Thoracic aorta (tissue), 2 donors: ENCODE results near the gene POLR1H. TPM values are rescaled to one million over a fixed set of nuclear protein-coding genes. Genes with fewer than 3 reads are reported as not detected.

Experiments used
- ATAC-seq: fragments of 150-250 bp; one replicate; pipeline ENCODE4 v1.8.0; 2017; ENCODE audit warnings: low read depth; ENCODE audit not compliant: insufficient number of reproducible peaks, low FRiP score
- DNase-seq: peaks from one replicate; pipeline ENCODE4 v3.0.0-alpha.2; 2020; ENCODE audit warnings: low spot score
- H3K27ac ChIP-seq, 2 donors: fragments of 200-600 bp; sonication (generic); 1 replicate in 1 of 2; 2 replicates in 1 of 2; pipeline ENCODE4 v1.5.1; 2016; ENCODE audit warnings: mild to moderate bottlenecking in 2 of 2, moderate library complexity in 2 of 2
- H3K27me3 ChIP-seq: fragments of 200-600 bp; sonication (generic); replicated peaks from 2 replicates; pipeline ENCODE4 v1.6.0; 2016; ENCODE audit warnings: mild to moderate bottlenecking; ENCODE audit not compliant: insufficient read depth
- H3K36me3 ChIP-seq: fragments of 200-600 bp; sonication (generic); one replicate; pipeline ENCODE4 v1.5.1; 2016
- H3K4me1 ChIP-seq, 2 donors: fragments of 200-600 bp; sonication (generic); 1 replicate in 1 of 2; 2 replicates in 1 of 2; pipeline versions ENCODE4 v1.5.1 to v1.6.0; 2016; ENCODE audit warnings: low read depth in 2 of 2, mild to moderate bottlenecking in 1 of 2; ENCODE audit not compliant: control insufficient read depth in 1 of 2
- H3K4me3 ChIP-seq: fragments of 200-600 bp; sonication (generic); 2 replicates; pipeline ENCODE4 v1.5.1; 2016; ENCODE audit warnings: mild to moderate bottlenecking
- H3K9me3 ChIP-seq: fragments of 200-600 bp; sonication (generic); 2 replicates; pipeline ENCODE4 v1.5.1; 2016
- total RNA-seq, 2 donors: library from RNA; depleted of rRNA; stranded (reverse); fragments of >200 nt; gene quantifications; one replicate each; pipeline versions ENCODE4 v1.1.0 to v1.2.3, GENCODE V29; 2016
- TF ChIP-seq, protein P1 (sequence below): fragments of 200-600 bp; sonication (generic); IDR thresholded peaks from one replicate; pipeline ENCODE4 v1.5.1; 2019; ENCODE audit warnings: antibody characterized with exemption

POLR1H gene
- total RNA-seq, 2 donors from 2014 or later, result 11.2 to 19.1 TPM

GRCh38 chr6:30061858-30062458, 893 bp downstream of the POLR1H start:
- ATAC-seq (no peak), DNase-seq (no peak)
- no peaks in the 10 kb centered on the region for H3K9me3 ChIP-seq
- H3K27me3 ChIP-seq, result no peaks in the 10 kb centered on the region
- H3K4me1 ChIP-seq, result peaks cover 8 to 32% of the 10 kb centered on the region in 2 donors
- TF ChIP-seq, protein P1, sequence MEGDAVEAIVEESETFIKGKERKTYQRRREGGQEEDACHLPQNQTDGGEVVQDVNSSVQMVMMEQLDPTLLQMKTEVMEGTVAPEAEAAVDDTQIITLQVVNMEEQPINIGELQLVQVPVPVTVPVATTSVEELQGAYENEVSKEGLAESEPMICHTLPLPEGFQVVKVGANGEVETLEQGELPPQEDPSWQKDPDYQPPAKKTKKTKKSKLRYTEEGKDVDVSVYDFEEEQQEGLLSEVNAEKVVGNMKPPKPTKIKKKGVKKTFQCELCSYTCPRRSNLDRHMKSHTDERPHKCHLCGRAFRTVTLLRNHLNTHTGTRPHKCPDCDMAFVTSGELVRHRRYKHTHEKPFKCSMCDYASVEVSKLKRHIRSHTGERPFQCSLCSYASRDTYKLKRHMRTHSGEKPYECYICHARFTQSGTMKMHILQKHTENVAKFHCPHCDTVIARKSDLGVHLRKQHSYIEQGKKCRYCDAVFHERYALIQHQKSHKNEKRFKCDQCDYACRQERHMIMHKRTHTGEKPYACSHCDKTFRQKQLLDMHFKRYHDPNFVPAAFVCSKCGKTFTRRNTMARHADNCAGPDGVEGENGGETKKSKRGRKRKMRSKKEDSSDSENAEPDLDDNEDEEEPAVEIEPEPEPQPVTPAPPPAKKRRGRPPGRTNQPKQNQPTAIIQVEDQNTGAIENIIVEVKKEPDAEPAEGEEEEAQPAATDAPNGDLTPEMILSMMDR, result no peak
- peak overlapping the region; percentile 86 to 96 for H3K27ac ChIP-seq
- peak overlapping the region; percentile 97 for H3K4me3 ChIP-seq
- H3K36me3 ChIP-seq, result no peaks in the 10 kb centered on the region

DNA sequence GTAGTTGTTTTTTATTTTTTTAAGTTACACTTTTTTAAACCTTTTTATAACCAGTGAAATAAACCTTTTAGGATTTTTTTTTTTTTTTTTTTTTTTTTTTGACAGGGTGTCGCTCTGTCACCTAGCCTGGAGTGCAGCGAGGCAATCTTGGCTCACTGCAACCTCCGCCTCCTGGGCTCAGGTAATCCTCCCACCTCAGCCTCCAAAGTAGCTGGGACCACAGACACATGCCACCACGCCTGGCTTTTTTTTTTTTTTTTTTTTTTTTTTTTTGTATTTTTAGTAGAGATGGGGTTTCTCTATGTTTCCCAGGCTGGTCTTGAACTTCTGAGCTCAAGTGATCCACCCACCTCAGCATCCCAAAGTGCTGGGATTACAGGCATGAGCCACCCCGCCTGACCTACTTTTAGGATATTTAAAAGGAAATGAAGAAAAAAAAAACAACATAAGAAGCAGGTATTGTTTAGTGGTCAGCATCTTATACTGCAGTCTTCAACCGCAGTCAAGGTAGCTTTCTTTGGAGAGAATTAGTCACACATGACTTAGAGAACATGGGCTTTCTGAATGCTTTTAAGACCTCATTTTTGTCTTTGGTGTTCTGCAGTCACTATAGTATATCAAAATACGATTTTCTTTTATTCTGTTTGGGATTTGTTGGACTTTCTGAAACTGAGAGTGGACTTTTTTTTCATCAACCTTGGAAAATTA, 1.6 kb downstream of the POLR1H start:
- H3K4me1 ChIP-seq, result peaks cover 10 to 33% of the 10 kb centered on the region in 2 donors
- no peak for ATAC-seq
- DNase-seq, result no peak
- TF ChIP-seq, protein P1, result no peak
- H3K27me3 ChIP-seq, result no peaks in the 10 kb centered on the region
- no peaks in the 10 kb centered on the region for H3K9me3 ChIP-seq
- no peaks in the 10 kb centered on the region for H3K36me3 ChIP-seq
- peak overlapping the region in 1 of 2 donors; percentile 96 for H3K27ac ChIP-seq
- H3K4me3 ChIP-seq, result peak overlapping the region; percentile 97

GRCh38 chr6:30063315-30063714, 2.2 kb downstream of the POLR1H start:
- H3K4me1 ChIP-seq, result peaks cover 14 to 40% of the 10 kb centered on the region in 2 donors
- H3K4me3 ChIP-seq, result no peak overlapping the region
- no peak overlapping the region for H3K27ac ChIP-seq
- no peaks in the 10 kb centered on the region for H3K9me3 ChIP-seq
- TF ChIP-seq, protein P1, result no peak
- ATAC-seq, result no peak
- DNase-seq, result no peak
- peaks cover under 1% of the 10 kb centered on the region for H3K36me3 ChIP-seq
- no peaks in the 10 kb centered on the region for H3K27me3 ChIP-seq

DNA sequence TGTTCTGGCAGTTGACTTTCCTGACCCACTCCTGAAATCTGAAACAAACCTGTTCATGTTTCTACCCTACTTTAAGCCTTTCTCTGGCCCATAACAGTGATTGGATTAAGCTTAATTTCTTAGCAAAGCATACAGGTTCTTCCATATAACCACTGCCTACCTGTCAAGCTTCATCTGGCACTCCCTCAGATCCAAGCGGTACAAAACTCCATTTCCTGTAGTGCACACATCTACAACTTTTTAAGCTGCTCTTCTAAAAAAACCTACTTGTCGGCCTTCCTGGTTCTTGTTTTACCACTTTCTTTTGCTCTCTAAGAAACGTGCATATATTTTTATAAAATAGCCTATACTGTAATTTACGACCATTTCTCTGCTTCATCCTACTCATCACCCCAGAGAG, 5.0 kb downstream of the POLR1H start:
- Histone ChIP-seq H3K27me3 (no peaks in the 10 kb centered on the region), H3K27ac (peak overlapping the region; percentile 84 to 89), H3K36me3 (peaks cover 19% of the 10 kb centered on the region), H3K9me3 (no peaks in the 10 kb centered on the region), H3K4me3 (peak overlapping the region; percentile 83), H3K4me1 (peaks cover 8 to 30% of the 10 kb centered on the region in 2 donors)
- DNase-seq (no peak), ATAC-seq (no peak)
- TF ChIP-seq, protein P1, result no peak

DNA sequence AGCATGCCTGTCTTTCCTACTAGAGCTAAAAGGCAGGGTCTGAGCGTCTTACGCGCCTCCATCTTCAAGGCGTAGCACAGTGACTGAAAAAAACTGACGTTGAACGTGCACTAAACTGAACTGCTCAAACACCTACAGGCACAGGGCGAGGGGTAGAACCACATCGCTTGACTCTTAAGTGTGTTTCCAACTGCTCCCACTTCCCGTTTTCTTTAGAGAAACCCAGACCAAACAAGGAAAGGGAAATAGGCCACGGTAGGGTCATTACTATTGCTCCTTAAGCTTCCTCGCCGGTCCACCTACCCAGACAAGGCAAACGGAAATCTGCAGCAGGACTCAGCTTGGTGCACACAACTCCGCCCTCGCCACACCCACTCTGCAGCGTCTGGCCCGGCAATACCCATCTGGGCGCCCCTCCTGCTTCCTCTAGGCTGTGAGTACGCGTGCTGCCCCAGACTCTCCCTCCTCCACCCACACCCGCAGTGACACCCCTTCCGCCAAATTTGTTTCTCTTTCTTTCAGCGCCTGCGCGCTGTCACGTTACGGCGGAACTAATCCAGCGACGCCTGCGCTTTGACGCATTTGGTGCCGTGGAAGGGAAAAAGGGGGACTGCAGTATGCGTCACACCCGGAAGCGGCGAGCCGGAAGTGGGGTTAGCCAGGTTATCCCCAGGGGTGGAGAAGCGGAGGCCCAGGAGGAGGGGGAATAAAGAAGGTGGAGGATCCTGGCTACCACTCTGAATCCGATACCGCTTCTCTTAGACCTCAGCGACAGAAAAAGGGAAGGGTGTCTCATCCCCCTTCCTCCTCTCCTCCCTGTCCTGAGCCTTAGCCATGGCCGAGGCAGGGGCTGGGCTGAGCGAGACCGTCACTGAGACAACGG, 5.8 kb downstream of the POLR1H start, which contains the start of gene PPP1R11:
TSS of gene PPP1R11 (plus strand) at position 622 of the 883 bp plus-strand sequence. CDS start at position 835, 213 bp downstream.
- Histone ChIP-seq H3K36me3 (peaks cover 19% of the 10 kb centered on the region), H3K27me3 (no peaks in the 10 kb centered on the region), H3K4me3 (peak within 1 kb of the TSS; percentile 83), H3K4me1 (peaks cover 8 to 32% of the 10 kb centered on the region in 2 donors), H3K27ac (peak within 1 kb of the TSS; percentile 84 to 89), H3K9me3 (no peaks in the 10 kb centered on the region)
- TF ChIP-seq, protein P1, result no peak
- ATAC-seq (peak; percentile 95), DNase-seq (peak; percentile 98)
